Activated CD4-positive, alpha-beta T cell treated with anti-CD3 and anti-CD28 coated beads, Interleukin-2, amount 50 U/mL, for 16 hours (primary cell): ENCODE results near the gene MCOLN1.
A peak's percentile ranks its signal among the peaks of the same experiment; 100 is the strongest.
"Not testable (repeated sequence)": the region's sequence is repeated elsewhere in the genome, so short reads cannot be mapped to it uniquely, and the experiment has no call there.

Experiments used
- DNase-seq: peaks from one replicate; pipeline ENCODE4 v3.0.0-alpha.2; 2020

The MCOLN1 gene

GRCh38 chr19:7544626-7545025 lies 22.2 kb downstream of the MCOLN1 start:
- peak; percentile 8 for DNase-seq

- DNase-seq, result no peak
These were observed 22.9 kb downstream of the MCOLN1 start for GRCh38 chr19:7545300-7545699.

GRCh38 chr19:7545904-7546303 lies 23.5 kb downstream of the MCOLN1 start:
- peak; percentile 30 for DNase-seq

GRCh38 chr19:7547159-7547558 lies 24.7 kb downstream of the MCOLN1 start:
- no peak for DNase-seq

GRCh38 chr19:7549429-7550148 lies 27.2 kb downstream of the MCOLN1 start:
- DNase-seq, result no peak

- DNase-seq, result no peak
These were observed 27.8 kb downstream of the MCOLN1 start for GRCh38 chr19:7550169-7550770.

GRCh38 chr19:7550987-7551761 lies 28.8 kb downstream of the MCOLN1 start:
- DNase-seq, result peak; percentile 59

GRCh38 chr19:7552781-7553180 lies 30.4 kb downstream of the MCOLN1 start:
- DNase-seq, result no peak

GRCh38 chr19:7554565-7554964 lies 32.1 kb downstream of the MCOLN1 start:
- DNase-seq, result no peak

GRCh38 chr19:7554990-7555864 lies 32.8 kb downstream of the MCOLN1 start:
- DNase-seq, result peak; percentile 21

- no peak for DNase-seq
These were observed 34.4 kb downstream of the MCOLN1 start for GRCh38 chr19:7556696-7557315.

GRCh38 chr19:7558667-7559066 lies 36.2 kb downstream of the MCOLN1 start:
- no peak for DNase-seq

GRCh38 chr19:7559102-7559501 lies 36.7 kb downstream of the MCOLN1 start:
- DNase-seq, result no peak

- DNase-seq, result no peak
These were observed 37.8 kb downstream of the MCOLN1 start for GRCh38 chr19:7560255-7560654.

GRCh38 chr19:7561325-7561724 lies 38.9 kb downstream of the MCOLN1 start:
- DNase-seq, result no peak

GRCh38 chr19:7562646-7563393 lies 40.4 kb downstream of the MCOLN1 start:
- no peak for DNase-seq

GRCh38 chr19:7564866-7565265 lies 42.4 kb downstream of the MCOLN1 start:
- no peak for DNase-seq

- DNase-seq, result no peak
These were observed 42.9 kb downstream of the MCOLN1 start for GRCh38 chr19:7565332-7565731.

GRCh38 chr19:7570761-7571160 lies 48.3 kb downstream of the MCOLN1 start:
- DNase-seq, result no peak

GRCh38 chr19:7575434-7576040 lies 53.1 kb downstream of the MCOLN1 start:
- DNase-seq, result no peak

- DNase-seq, result not testable (repeated sequence)
These were observed 55.0 kb downstream of the MCOLN1 start for GRCh38 chr19:7577422-7577821.
